H9 (cell line): ENCODE measurements around the gene EDEM1. TPM values are rescaled to one million over a fixed set of nuclear protein-coding genes. Genes with fewer than 3 reads are reported as not detected.
"Not testable (repeated sequence)": the region's sequence is repeated elsewhere in the genome, so short reads cannot be mapped to it uniquely, and the experiment has no call there.

Source experiments
- DNase-seq: peaks from one replicate; pipeline ENCODE4 v3.0.0-alpha.2; 2017
- H2AFZ ChIP-seq: one replicate; pipeline ENCODE4 v1.6.1; 2013; ENCODE audit warnings: mild to moderate bottlenecking, low read length, control low read depth, moderate library complexity
- H2AK5ac ChIP-seq: 2 replicates; pipeline ENCODE4 v1.6.1; 2013; ENCODE audit warnings: low read length, control low read depth, mixed read lengths; ENCODE audit not compliant: insufficient read length
- H2BK120ac ChIP-seq: one replicate; pipeline ENCODE4 v1.6.1; 2013; ENCODE audit warnings: low read depth, mild to moderate bottlenecking, low read length, control low read depth, inconsistent platforms; ENCODE audit not compliant: poor library complexity, severe bottlenecking
- H2BK12ac ChIP-seq: 2 replicates; pipeline ENCODE4 v1.6.1; 2013; ENCODE audit warnings: low read length, control low read depth, mixed read lengths, low read depth; ENCODE audit not compliant: insufficient read length
- H2BK15ac ChIP-seq: 2 replicates; pipeline ENCODE4 v1.6.1; 2013; ENCODE audit warnings: low read depth, low read length, control low read depth
- H2BK20ac ChIP-seq: one replicate; pipeline ENCODE4 v1.6.1; 2013; ENCODE audit warnings: low read depth, mild to moderate bottlenecking, low read length, control low read depth, inconsistent platforms; ENCODE audit not compliant: poor library complexity, severe bottlenecking
- H2BK5ac ChIP-seq: 2 replicates; pipeline ENCODE4 v1.6.1; 2013; ENCODE audit warnings: low read length, control low read depth, mixed read lengths; ENCODE audit not compliant: insufficient read length
- H3K14ac ChIP-seq: 2 replicates; pipeline ENCODE4 v1.6.1; 2013; ENCODE audit warnings: low read length, control low read depth; ENCODE audit not compliant: insufficient read depth
- H3K18ac ChIP-seq: 2 replicates; pipeline ENCODE4 v1.6.1; 2013; ENCODE audit warnings: low read depth, mild to moderate bottlenecking, mixed read lengths, low read length, control low read depth; ENCODE audit not compliant: insufficient read length
- H3K23ac ChIP-seq: 2 replicates; pipeline ENCODE4 v1.6.1; 2013; ENCODE audit warnings: low read length, control low read depth, mixed read lengths, low read depth; ENCODE audit not compliant: insufficient read length
- H3K23me2 ChIP-seq: 2 replicates; pipeline ENCODE4 v1.6.1; 2013; ENCODE audit warnings: low read depth, mild to moderate bottlenecking, mixed read lengths, low read length, control low read depth; ENCODE audit not compliant: insufficient read length, poor library complexity, severe bottlenecking
- H3K27ac ChIP-seq: 2 replicates; pipeline ENCODE4 v1.5.1; 2013; ENCODE audit warnings: low read length, control low read depth, mixed read lengths, low read depth; ENCODE audit not compliant: insufficient read length
- H3K27me3 ChIP-seq: 2 replicates; pipeline ENCODE4 v1.6.1; 2013; ENCODE audit warnings: low read length, control low read depth, inconsistent platforms; ENCODE audit not compliant: insufficient read depth
- H3K4ac ChIP-seq: 2 replicates; pipeline ENCODE4 v1.6.1; 2013; ENCODE audit warnings: low read depth, mild to moderate bottlenecking, control low read depth, inconsistent platforms, low read length, moderate library complexity
- H3K4me1 ChIP-seq: 2 replicates; pipeline ENCODE4 v1.6.1; 2013; ENCODE audit warnings: low read length, control low read depth, inconsistent platforms; ENCODE audit not compliant: insufficient read depth
- H3K4me2 ChIP-seq: 2 replicates; pipeline ENCODE4 v1.6.1; 2013; ENCODE audit warnings: low read length, control low read depth, mixed read lengths; ENCODE audit not compliant: insufficient read length, insufficient read depth
- H3K56ac ChIP-seq: 2 replicates; pipeline ENCODE4 v1.6.1; 2013; ENCODE audit warnings: low read depth, mild to moderate bottlenecking, mixed read lengths, low read length, control low read depth; ENCODE audit not compliant: insufficient read length
- H3K79me1 ChIP-seq: 2 replicates; pipeline ENCODE4 v1.6.1; 2013; ENCODE audit warnings: low read depth, mild to moderate bottlenecking, moderate library complexity, low read length, control low read depth, inconsistent platforms; ENCODE audit not compliant: insufficient read depth, poor library complexity, severe bottlenecking
- H3K79me2 ChIP-seq: 2 replicates; pipeline ENCODE4 v1.6.1; 2013; ENCODE audit warnings: low read length, control low read depth, inconsistent platforms; ENCODE audit not compliant: insufficient read depth
- H3K9ac ChIP-seq: 2 replicates; pipeline ENCODE4 v1.6.1; 2013; ENCODE audit warnings: low read length, control low read depth, mixed read lengths; ENCODE audit not compliant: insufficient read length; ENCODE audit errors: extremely low read depth
- H3K9me3 ChIP-seq: one replicate; pipeline ENCODE4 v1.6.1; 2013; ENCODE audit warnings: low read depth, low read length, inconsistent platforms; ENCODE audit not compliant: control insufficient read depth
- H3T11ph ChIP-seq: one replicate; pipeline ENCODE4 v1.6.1; 2013; ENCODE audit warnings: mild to moderate bottlenecking, low read length, control low read depth, inconsistent platforms
- H4K20me1 ChIP-seq: one replicate; pipeline ENCODE4 v1.6.1; 2013; ENCODE audit not compliant: control insufficient read depth, insufficient read length, insufficient read depth
- H4K5ac ChIP-seq: 2 replicates; pipeline ENCODE4 v1.6.1; 2013; ENCODE audit warnings: low read depth, mild to moderate bottlenecking, mixed read lengths, low read length, control low read depth; ENCODE audit not compliant: insufficient read length
- H4K8ac ChIP-seq: replicated peaks from 2 replicates; pipeline ENCODE4 v1.6.1; 2013; ENCODE audit warnings: low read length, control low read depth, mixed read lengths, low read depth; ENCODE audit not compliant: insufficient read length
- H4K91ac ChIP-seq: 2 replicates; pipeline ENCODE4 v1.6.1; 2013; ENCODE audit warnings: low read depth, mild to moderate bottlenecking, moderate library complexity, mixed read lengths, low read length, control low read depth; ENCODE audit not compliant: insufficient read length
- H3K27ac Mint-ChIP-seq, 3 experiments: 2 replicates in 2 of 3; 3 replicates in 1 of 3; pipeline ENCODE4 v1.8.0; 2020 to 2021; ENCODE audit warnings: mixed read lengths in 3 of 3, mild to moderate bottlenecking in 1 of 3, moderate library complexity in 1 of 3
- H3K27me3 Mint-ChIP-seq: 2 replicates; pipeline ENCODE4 v1.8.0; 2021; ENCODE audit warnings: low read depth, mild to moderate bottlenecking, moderate library complexity, mixed read lengths
- H3K36me3 Mint-ChIP-seq, 3 experiments: 2 replicates in 2 of 3; 3 replicates in 1 of 3; pipeline ENCODE4 v1.8.0; 2020 to 2021; ENCODE audit warnings: low read depth in 3 of 3, mixed read lengths in 3 of 3; ENCODE audit not compliant: insufficient read depth in 1 of 3
- H3K4me1 Mint-ChIP-seq, 2 experiments: 2 replicates each; pipeline ENCODE4 v1.8.0; 2020; ENCODE audit warnings: mixed read lengths in 2 of 2
- H3K4me3 Mint-ChIP-seq, 2 experiments: 2 replicates in 1 of 2; 3 replicates in 1 of 2; pipeline ENCODE4 v1.8.0; 2020 to 2021; ENCODE audit warnings: mild to moderate bottlenecking in 2 of 2, mixed read lengths in 2 of 2, moderate library complexity in 1 of 2
- H3K9me3 Mint-ChIP-seq, 2 experiments: 2 replicates in 1 of 2; 3 replicates in 1 of 2; pipeline ENCODE4 v1.8.0; 2020; ENCODE audit warnings: mild to moderate bottlenecking in 2 of 2, mixed read lengths in 2 of 2, moderate library complexity in 1 of 2
- CTCF ChIP-seq: fragments of 200-600 bp; sonication (generic); conservative IDR thresholded peaks from 3 replicates; pipeline ENCODE4 v1.8.0; 2021; ENCODE audit warnings: antibody characterized with exemption, mild to moderate bottlenecking
- whole genome bisulfite sequencing: extraction: QIAGEN DNeasy Blood & Tissue Kit; methylation state at CpG from one replicate; pipeline ENCODE4 v1.1.7; 2013; ENCODE audit warnings: missing lambda C conversion rate, low lambda C conversion rate, mixed read lengths; ENCODE audit not compliant: insufficient read length; ENCODE audit errors: extremely low coverage; 5-methylcytosine and 5-hydroxymethylcytosine counted together
- total RNA-seq: library from RNA; stranded (reverse); gene quantifications from 2 replicates; pipeline ENCODE4 v1.2.1, GENCODE V29; 2021

The EDEM1 gene
- total RNA-seq, 1 experiment from 2014 or later, result 11.7 TPM

GRCh38 chr3:5181469-5182141, 5.9 kb upstream of the EDEM1 start:
- Histone ChIP-seq H3K56ac (no peak overlapping the region), H3K14ac (no peak overlapping the region), H3K27ac (no peak overlapping the region), H2BK15ac (no peak overlapping the region), H3K27me3 (no peaks in the 10 kb centered on the region), H3K9me3 (no peaks in the 10 kb centered on the region), H3K9ac (no peak overlapping the region), H2BK5ac (no peak overlapping the region), H3K23ac (no peak overlapping the region), H4K8ac (no peak overlapping the region), H2BK20ac (no peak overlapping the region), H4K91ac (no peak overlapping the region), H3K23me2 (no peaks in the 10 kb centered on the region), H4K5ac (no peak overlapping the region), H3K79me2 (no peaks in the 10 kb centered on the region), H3K4me1 (0 out of 2 replicates have a peak, but pooled peaks cover 2% of the 10 kb centered on the region), H3K4me2 (no peak overlapping the region), H2AK5ac (no peak overlapping the region), H3K18ac (no peak overlapping the region), H2AFZ (no peak overlapping the region), H3T11ph (no peak overlapping the region), H2BK12ac (no peak overlapping the region), H2BK120ac (no peak overlapping the region), H4K20me1 (no peaks in the 10 kb centered on the region), H3K4ac (no peak overlapping the region), H3K79me1 (no peaks in the 10 kb centered on the region)
- Mint-ChIP-seq H3K9me3 (no peaks in the 10 kb centered on the region), H3K4me3 (no peak overlapping the region), H3K27me3 (no peaks in the 10 kb centered on the region; the same call in 1 of the 2 replicates), H3K27ac (no peak overlapping the region; a peak in 1 of 7 replicates), H3K36me3 (peaks cover 5 to 20% (median 16%) of the 10 kb centered on the region in 3 experiments; a peak in 6 of 7 replicates), H3K4me1 (peaks cover 8 to 9% of the 10 kb centered on the region in 2 experiments)
- no peak for TF ChIP-seq CTCF
- DNase-seq, result no peak
- no CpG with 5 or more reads among the region's 2 CpGs for WGBS

GRCh38 chr3:5183714-5184113, 3.8 kb upstream of the EDEM1 start:
- not testable (repeated sequence) for H4K5ac ChIP-seq, H3K27me3 ChIP-seq, H3K79me1 ChIP-seq, H3K23me2 ChIP-seq, H3K27me3 Mint-ChIP-seq, H2BK5ac ChIP-seq, H4K8ac ChIP-seq, H3T11ph ChIP-seq, DNase-seq, H3K23ac ChIP-seq, H3K79me2 ChIP-seq, H3K14ac ChIP-seq, H2AK5ac ChIP-seq, H4K91ac ChIP-seq, H3K4me2 ChIP-seq, H3K9me3 Mint-ChIP-seq, H2AFZ ChIP-seq, H3K9me3 ChIP-seq, H2BK12ac ChIP-seq, H3K9ac ChIP-seq, H3K56ac ChIP-seq, H2BK20ac ChIP-seq, H4K20me1 ChIP-seq, H3K4me1 ChIP-seq, H2BK120ac ChIP-seq, H3K18ac ChIP-seq, H3K4ac ChIP-seq, H3K4me3 Mint-ChIP-seq, H3K27ac Mint-ChIP-seq, H3K27ac ChIP-seq, H2BK15ac ChIP-seq
- WGBS, result no CpG with 5 or more reads among the region's 12 CpGs
- peaks cover 3 to 13% (median 5%) of the 10 kb centered on the region in 3 experiments; a peak in 6 of 7 replicates for H3K36me3 Mint-ChIP-seq
- peaks cover 11 to 16% of the 10 kb centered on the region in 2 experiments for H3K4me1 Mint-ChIP-seq
